Heart left ventricle (tissue), 13 donors: ENCODE measurements around the gene LMX1A.

Source experiments
- CTCF ChIP-seq, 12 donors: fragments of 200-600 bp; sonication (generic) in 4 of 12; IDR thresholded peaks; one replicate each; pipeline versions ENCODE4 v1.5.0 to v1.8.0; 2018 to 2022; ENCODE audit warnings: antibody characterized with exemption in 12 of 12, mild to moderate bottlenecking in 5 of 12
- POLR2A ChIP-seq, 2 donors: fragments of 450-650 bp; IDR thresholded peaks; one replicate each; pipeline ENCODE4 v1.6.1; 2017; ENCODE audit warnings: antibody characterized with exemption in 2 of 2, mild to moderate bottlenecking in 2 of 2, moderate library complexity in 2 of 2
- donor health status: ischemic (EF 13 %, LVEDD 7.1; RV severe dilation, severe dysfunction).
- donor health status: DM: no; HTN: yes; CAD: no.
- donor health status: DM: no; HTN: no; CAD: no.
- donor health status: ischemic (EF 25% LVEDD 6.9; RV normal size, moderate dysfunction).
- donor health status: ischemic (EF 25% LVEDD 5.7; RV mildly dilated, moderate dysfunction).
- donor health status: ischemic (EF 35%, LVEDD 5.7; RV mildly dilated, moderate dysfunction).
- donor health status: nonischemic (EF 11% LVEDD 7.7; RV severe dilation, severe dysfunction).
- donor health status: DM: yes; HTN: yes; CAD: no.
- donor health status: PGD.
- donor health status: ischemic (EF 29% LVEDD 5.4; RV normal size, mild dysfunction).
- donor health status: nonischemic (EF 23%, LVEDD 6.1; RV moderate dilation, normal function).

- no peak for TF ChIP-seq CTCF (IDR thresholded peaks at IDR 0.05)
- no peak for TF ChIP-seq POLR2A (IDR thresholded peaks at IDR 0.05)
Measured at GRCh38 chr1:165182975-165183374, 173.5 kb downstream of the LMX1A start.
